Myometrial cell (primary cell): ENCODE results near the gene SND1. TPM values are rescaled to one million over a fixed set of nuclear protein-coding genes. Genes with fewer than 3 reads are reported as not detected.

ENCODE experiments used
- total RNA-seq: library from RNA; depleted of rRNA; stranded (reverse); fragments of >200 nt; gene quantifications from 2 replicates; pipeline ENCODE4 v1.2.3, GENCODE V29; 2015

SND1 gene
- 252 and 260 TPM in 2 replicates for total RNA-seq

GRCh38 chr7:127651556-127652332 lies at the start of gene SND1:
SND1 (plus strand) TSS chr7:127652194; CDS start chr7:127652374, 180 bp downstream.

GRCh38 chr7:127618042-127618441 lies 34.0 kb upstream of the SND1 start, which contains the start of gene PAX4:
PAX4 (minus strand) TSS chr7:127618142; CDS start chr7:127615928, 2,214 bp downstream.

GRCh38 chr7:128030654-128031611 lies 378.9 kb downstream of the SND1 start, which contains the start of gene LRRC4:
LRRC4 (minus strand) TSS chr7:128031437; CDS start chr7:128030640, 797 bp downstream.

Other genes with a start within 250 kb of the SND1 start
- 13.6 and 13.8 TPM in 2 replicates for gene GCC1, start 66.6 kb upstream of the SND1 start, total RNA-seq
- 280 and 304 TPM in 2 replicates for gene ARF5, start 63.8 kb upstream of the SND1 start, total RNA-seq
- gene FSCN3, start 58.5 kb upstream of the SND1 start, total RNA-seq, result 0.18 and 3.5 TPM in 2 replicates
- not detected in 2 replicates for gene PAX4, start 34.1 kb upstream of the SND1 start, total RNA-seq